Tongue (tissue), 2 donors: ENCODE measurements around the gene ACBD5. TPM values are rescaled to one million over a fixed set of nuclear protein-coding genes. Genes with fewer than 3 reads are reported as not detected.
"Not testable (repeated sequence)": the region's sequence is repeated elsewhere in the genome, so short reads cannot be mapped to it uniquely, and the experiment has no call there.

Experiments
- DNase-seq: peaks from one replicate; pipeline ENCODE4 v3.0.0-alpha.2; 2015
- total RNA-seq: library from RNA; depleted of rRNA; stranded (reverse); fragments of >200 nt; gene quantifications from one replicate; pipeline ENCODE4 v1.2.3, GENCODE V29; 2014

ACBD5 gene
- total RNA-seq = 42.0 TPM

DNA sequence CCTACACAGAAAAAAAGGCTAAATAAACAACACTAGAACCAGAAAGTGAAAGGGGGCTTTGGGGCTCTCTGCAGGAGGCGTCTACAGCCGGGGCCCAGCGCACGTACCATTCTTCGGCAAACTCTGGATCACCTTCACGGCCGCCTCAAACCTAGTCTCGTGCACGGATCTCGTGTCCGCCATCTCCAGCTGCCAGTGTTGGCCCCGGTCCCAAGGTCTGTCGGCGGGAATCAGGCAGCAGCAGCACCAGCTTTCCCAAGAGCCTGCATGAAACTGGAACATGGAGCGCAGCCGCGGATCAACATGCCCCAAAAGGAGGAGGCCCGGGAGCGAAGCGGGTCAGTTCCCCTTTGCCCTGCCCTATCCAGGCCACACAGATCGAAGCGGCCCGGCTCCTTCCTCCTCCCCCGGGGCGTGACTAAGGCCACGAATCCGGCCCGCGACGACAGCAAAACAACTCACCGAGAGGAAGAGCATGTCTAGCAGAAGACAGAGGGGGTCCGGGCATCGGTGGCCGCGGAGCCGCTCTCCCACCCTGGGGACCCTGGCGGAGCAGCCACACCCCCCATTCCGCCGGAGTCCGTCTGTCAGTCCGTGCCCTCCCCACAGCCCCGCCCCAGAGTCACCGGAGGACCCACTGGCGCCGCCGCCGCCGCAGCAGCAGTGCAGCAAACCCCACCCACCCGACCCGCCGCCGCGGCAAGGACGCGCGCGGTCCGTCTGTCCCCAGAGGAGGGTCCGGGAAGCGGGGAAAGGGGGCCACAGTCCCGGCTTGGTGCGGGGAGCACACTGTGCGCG lies at the start of gene ACBD5:
ACBD5 (minus strand) TSS at position 586 of the 798 bp plus-strand sequence; CDS start at position 477, 109 bp downstream.
- peak; percentile 92 for DNase-seq

- no peak for DNase-seq
Observed at GRCh38 chr10:27285093-27285492, 44.5 kb upstream of the ACBD5 start.

DNA sequence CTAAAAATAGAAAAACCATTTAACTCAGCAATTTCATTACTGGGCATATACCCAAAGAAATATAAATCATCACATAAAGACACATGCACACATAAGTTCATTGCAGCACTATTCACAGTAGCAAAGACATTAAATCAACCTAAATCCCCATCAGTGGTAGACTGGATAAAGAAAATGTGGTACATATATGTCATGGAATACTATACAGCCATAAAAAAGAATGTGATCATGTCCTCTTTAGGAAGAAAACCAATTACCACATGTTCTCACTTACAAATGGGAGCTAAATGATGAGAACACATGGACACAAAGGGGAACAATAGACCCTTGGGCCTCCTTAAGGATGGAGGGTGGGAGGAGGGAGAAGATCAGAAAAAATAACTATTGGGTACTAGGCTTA lies 36.0 kb upstream of the ACBD5 start:
- no peak for DNase-seq

DNA sequence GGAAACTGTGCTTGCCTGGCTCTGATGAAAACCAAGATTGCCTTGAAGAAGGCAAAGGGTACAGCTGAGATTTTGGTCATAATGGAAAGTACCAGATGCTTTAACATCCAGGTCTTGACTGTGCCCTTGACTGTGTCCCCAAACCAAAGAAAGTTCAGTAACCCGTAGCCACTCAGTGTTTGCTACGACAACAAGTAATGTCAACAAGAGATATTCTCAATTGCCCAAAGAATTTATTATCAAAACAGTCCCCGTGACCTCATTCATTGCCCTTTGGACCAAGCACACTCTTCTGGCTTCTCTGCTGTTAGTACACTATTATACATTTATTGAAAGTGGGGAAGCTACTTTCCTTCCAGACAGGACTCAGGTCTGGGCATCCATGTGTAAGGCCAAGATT lies 25.4 kb upstream of the ACBD5 start:
- DNase-seq = not testable (repeated sequence)

- DNase-seq = not testable (repeated sequence)
Observed at GRCh38 chr10:27262788-27263187, 22.2 kb upstream of the ACBD5 start.

DNA sequence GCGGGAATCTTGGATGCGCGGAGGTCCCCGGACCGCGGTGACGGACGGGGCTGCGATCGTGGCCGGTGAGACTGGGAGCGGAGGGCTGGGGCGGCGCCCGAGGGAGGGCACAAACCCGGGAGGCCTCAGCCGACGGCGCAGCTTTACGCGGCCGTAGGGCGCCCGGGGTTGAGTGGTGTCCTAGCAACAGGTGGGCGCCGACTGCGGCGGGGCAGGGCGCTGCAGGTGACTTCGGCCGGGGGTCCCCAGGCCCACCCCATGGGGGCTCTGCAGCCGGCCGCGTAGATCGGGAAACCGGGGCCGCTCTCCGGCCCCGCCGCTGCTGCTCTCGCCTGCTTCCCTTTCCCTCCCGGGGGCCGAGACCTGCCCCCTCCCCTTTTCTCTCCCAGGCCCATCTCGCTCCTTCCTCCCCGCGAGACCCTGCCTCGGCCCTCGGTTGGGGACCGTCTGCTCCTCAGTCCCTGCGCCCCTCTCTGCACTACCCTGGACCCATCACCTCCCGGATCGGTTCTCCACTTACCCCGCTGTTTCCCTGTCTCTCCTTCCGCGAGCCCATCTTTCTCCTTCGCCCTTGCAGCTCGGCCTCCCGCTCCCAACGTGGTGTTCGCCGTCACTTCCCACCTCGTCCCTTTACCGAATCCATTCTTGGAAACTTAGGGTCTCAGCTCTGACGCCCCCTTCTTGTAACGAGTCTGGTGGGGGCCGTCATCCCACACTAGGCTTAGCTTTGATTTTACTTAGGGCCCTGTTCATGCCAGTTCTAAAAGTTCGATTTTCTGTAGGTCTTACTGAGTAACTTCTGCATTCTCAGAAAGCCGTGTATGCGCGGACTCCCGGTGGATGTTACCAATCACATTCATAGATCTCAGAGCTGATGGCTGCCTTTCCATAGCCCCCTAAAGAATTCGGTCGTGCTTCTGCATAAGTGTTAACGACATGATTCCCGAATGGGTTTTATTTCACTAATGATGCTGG lies 18.5 kb upstream of the ACBD5 start:
- DNase-seq = peak; percentile 16

DNA sequence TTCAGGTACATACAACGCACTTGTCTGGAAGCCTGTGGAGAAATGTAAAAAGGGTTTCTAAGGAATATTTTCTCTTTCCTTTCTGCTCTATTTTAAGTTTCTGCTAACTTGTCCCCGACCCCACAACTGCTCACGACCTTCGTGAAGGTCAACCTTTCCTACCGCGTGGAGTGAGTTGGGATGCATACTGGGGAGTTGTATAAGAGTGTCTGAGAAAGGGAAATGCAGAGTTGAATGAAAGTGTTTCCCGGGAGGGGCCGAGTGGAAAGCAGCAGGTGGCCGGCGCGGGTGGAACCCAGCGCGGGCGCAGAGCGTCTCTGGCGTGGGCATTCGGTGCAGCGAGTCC lies 17.9 kb upstream of the ACBD5 start:
- DNase-seq = no peak

- no peak for DNase-seq
Observed at GRCh38 chr10:27256299-27257189, 15.9 kb upstream of the ACBD5 start.

DNA sequence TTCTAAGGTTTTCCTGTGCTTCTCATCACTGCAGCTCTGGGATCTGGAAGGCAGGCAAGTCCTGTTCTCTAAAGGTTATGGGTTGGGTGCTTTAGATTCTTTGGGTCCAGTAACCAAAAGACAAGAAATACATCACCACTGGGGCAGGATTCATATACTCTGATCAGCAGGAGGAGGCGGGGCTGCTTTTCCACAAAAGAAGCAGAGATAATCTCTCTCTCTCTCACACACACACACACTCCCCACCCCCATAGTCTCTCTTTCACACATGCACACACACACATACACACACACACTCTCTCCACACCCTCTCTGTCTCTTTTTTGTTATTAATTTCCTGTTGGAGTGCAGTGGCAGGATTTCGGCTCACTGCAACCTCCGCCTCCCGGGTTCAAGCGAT lies 13.0 kb upstream of the ACBD5 start:
- no peak for DNase-seq

- DNase-seq = peak; percentile 66
Observed at GRCh38 chr10:27252267-27253000, 11.8 kb upstream of the ACBD5 start.

GRCh38 chr10:27251554-27251953 lies 11.0 kb upstream of the ACBD5 start:
- no peak for DNase-seq

- no peak for DNase-seq
Observed at GRCh38 chr10:27248215-27248614, 7.6 kb upstream of the ACBD5 start.

GRCh38 chr10:27247441-27247840 lies 6.8 kb upstream of the ACBD5 start:
- no peak for DNase-seq

- no peak for DNase-seq
Observed at GRCh38 chr10:27247006-27247405, 6.4 kb upstream of the ACBD5 start.

DNA sequence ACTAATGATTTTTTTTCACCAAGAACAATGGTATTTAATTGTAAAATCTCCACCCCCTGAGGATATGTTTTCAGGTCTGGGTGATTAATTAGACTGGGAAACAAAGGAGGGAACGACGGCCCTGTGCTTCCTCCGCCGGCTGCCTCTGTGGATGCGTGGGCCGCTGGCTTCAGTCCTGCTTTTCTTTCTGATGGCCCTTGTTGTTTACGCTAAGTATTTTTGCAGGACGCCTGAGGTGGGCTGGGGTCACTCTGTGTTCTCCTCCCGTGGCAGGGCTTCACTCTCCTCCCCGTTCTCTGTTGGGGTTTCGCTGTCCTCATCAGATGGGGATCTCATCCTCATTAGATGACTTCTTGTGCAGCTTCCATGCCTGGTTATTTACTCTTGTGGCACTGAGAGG lies 5.2 kb upstream of the ACBD5 start:
- no peak for DNase-seq

GRCh38 chr10:27244976-27245375 lies 4.4 kb upstream of the ACBD5 start:
- DNase-seq = no peak

- peak; percentile 90 for DNase-seq
Observed at GRCh38 chr10:27242951-27243551, 2.5 kb upstream of the ACBD5 start.

DNA sequence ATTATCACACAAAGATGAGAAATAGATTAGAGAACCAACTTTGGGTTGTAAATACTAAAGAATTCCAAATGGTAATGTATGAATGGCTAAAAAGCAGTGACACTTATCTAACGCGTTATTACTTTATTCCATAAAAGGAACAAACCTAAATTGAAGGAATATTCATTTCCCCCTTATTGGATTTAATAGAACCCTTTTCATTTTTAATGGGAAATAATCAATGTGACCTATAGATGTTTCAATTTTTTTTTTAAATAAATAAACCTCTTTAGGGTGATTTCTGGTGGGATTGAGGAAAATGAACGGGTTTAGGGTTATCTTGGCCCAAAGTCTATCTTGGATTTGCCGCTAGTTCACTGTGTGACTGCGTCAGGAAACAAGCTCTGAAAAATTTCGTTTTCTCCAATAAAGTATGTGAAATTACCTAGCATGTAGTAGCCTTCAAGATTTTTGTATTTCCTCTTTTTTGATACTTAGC lies 1.9 kb upstream of the ACBD5 start:
- no peak for DNase-seq

DNA sequence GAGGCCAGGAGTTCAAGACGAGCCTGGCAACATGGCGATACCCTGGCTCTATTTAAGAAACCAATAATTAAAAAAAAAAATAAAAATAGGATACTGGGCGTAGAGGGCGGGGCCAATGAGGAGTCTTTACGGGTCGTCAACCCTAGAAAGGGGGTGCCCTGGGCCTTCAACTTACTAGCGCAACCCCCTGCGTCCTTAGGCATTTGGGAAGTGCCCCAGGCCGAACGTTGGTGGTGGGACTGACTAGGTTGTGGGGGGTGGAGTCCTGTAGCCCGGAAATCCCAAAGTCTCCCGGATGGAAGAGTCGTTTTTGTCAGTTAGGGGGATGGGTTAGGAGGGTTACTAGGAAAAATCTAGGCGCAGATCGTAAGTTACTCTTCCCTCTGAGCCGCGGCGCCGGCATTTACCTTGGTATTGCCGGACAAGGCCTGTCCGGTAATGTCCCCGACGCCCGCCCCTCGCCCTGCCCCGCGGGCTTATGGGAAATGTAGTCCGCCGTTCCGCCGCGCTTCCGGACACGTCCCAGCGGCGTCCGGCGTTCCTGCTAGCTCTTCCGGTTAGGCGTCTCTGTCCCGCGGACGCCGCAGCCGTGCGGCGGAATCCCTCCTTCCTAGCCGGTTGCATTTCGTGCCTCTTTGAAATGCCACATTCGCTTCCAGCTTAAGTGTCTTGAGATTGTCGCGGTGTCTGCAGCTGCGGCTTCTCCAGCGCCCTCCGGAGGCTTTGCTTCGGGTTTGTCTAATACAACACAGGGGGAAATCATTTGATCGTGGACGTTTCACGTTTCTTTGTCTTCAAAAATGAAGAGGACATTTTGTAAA lies 1.3 kb upstream of the ACBD5 start:
- peak; percentile 98 for DNase-seq
